PC-9 (cell line): Measurements from ENCODE around the gene KIF6. TPM values are rescaled to one million over a fixed set of nuclear protein-coding genes. Genes with fewer than 3 reads are reported as not detected.
"Not testable (repeated sequence)": the region's sequence is repeated elsewhere in the genome, so short reads cannot be mapped to it uniquely, and the experiment has no call there.

Experiments
- BruUV-seq: library from RNA; stranded (reverse); fragments of 400-500 nt; replicated peaks from 2 replicates; lab custom pipeline; 2021; lab: Mats Ljungman, UMichigan
- CTCF ChIA-PET: fragments of 300-600 bp; sonication (Branson Sonifier 250); formaldehyde crosslinking; loops from one replicate; lab custom pipeline; 2022; ENCODE audit warnings: antibody characterized with exemption; lab: Charles Lee
- POLR2A ChIA-PET: fragments of 300-600 bp; sonication (Branson Sonifier 250); formaldehyde crosslinking; loops from one replicate; lab custom pipeline; 2022; ENCODE audit warnings: antibody characterized with exemption; ENCODE audit not compliant: unreplicated experiment; lab: Charles Lee
- DNase-seq, 2 experiments: peaks; one replicate each; pipeline versions ENCODE4 v3.0.0 to v3.0.0-alpha.2; 2015 to 2022; ENCODE audit warnings: mixed read lengths in 1 of 2
- H2AFZ ChIP-seq: fragments of 200-600 bp; sonication (generic); 2 replicates; pipeline ENCODE4 v1.8.1; 2017; ENCODE audit warnings: antibody characterized with exemption
- H3F3A ChIP-seq: fragments of 200-600 bp; sonication (generic); 2 replicates; pipeline ENCODE4 v1.8.1; 2017; ENCODE audit warnings: antibody characterized with exemption, mild to moderate bottlenecking, low read depth; ENCODE audit not compliant: insufficient read depth
- H3K27ac ChIP-seq: fragments of 200-600 bp; sonication (generic); 2 replicates; pipeline ENCODE4 v1.6.1; 2016; ENCODE audit warnings: mixed run types
- H3K27me3 ChIP-seq: fragments of 200-600 bp; sonication (generic); 2 replicates; pipeline ENCODE4 v1.6.1; 2016; ENCODE audit warnings: low read depth, mixed run types; ENCODE audit not compliant: insufficient read depth
- H3K36me3 ChIP-seq: fragments of 200-600 bp; sonication (generic); 2 replicates; pipeline ENCODE4 v1.6.1; 2016; ENCODE audit warnings: low read depth, mixed run types
- H3K4me1 ChIP-seq: fragments of 200-600 bp; sonication (generic); replicated peaks from 2 replicates; pipeline ENCODE4 v1.6.1; 2016; ENCODE audit warnings: mixed run types; ENCODE audit not compliant: insufficient read depth
- H3K4me2 ChIP-seq: fragments of 200-600 bp; sonication (generic); 2 replicates; pipeline ENCODE4 v1.6.1; 2017; ENCODE audit warnings: mixed run types
- H3K4me3 ChIP-seq: fragments of 200-600 bp; sonication (generic); 2 replicates; pipeline ENCODE4 v1.6.1; 2016; ENCODE audit warnings: mixed run types
- H3K79me2 ChIP-seq: fragments of 200-600 bp; sonication (generic); 2 replicates; pipeline ENCODE4 v1.6.1; 2017; ENCODE audit warnings: low read depth, mixed run types
- H3K9me2 ChIP-seq: fragments of 200-600 bp; sonication (generic); 2 replicates; pipeline ENCODE4 v1.8.1; 2017; ENCODE audit warnings: mild to moderate bottlenecking; ENCODE audit not compliant: insufficient read depth
- H3K9me3 ChIP-seq: fragments of 200-600 bp; sonication (generic); 2 replicates; pipeline ENCODE4 v1.8.1; 2016; ENCODE audit warnings: low read depth; ENCODE audit not compliant: insufficient read depth
- H4K20me1 ChIP-seq: fragments of 200-600 bp; sonication (generic); 2 replicates; pipeline ENCODE4 v1.8.1; 2017; ENCODE audit not compliant: insufficient read depth
- EZH2 ChIP-seq: fragments of 200-600 bp; sonication (generic); IDR thresholded peaks from 2 replicates; pipeline ENCODE4 v1.8.0; 2017; ENCODE audit warnings: antibody characterized with exemption, low read depth
- intact Hi-C: fragments of 100-400 bp; cut with micrococcal nuclease; formaldehyde crosslinking; loops from one replicate; pipeline ENCODE4 v1.10.0; 2022; ENCODE audit not compliant: unreplicated experiment
- total RNA-seq: library from RNA; stranded (reverse); gene quantifications from 2 replicates; pipeline ENCODE4 v1.2.3, GENCODE V29; 2021
- TF ChIP-seq, protein P1 (sequence below): fragments of 200-600 bp; sonication (generic); conservative IDR thresholded peaks from 2 replicates; pipeline ENCODE4 v1.6.1; 2017; ENCODE audit warnings: mixed run types, antibody characterized with exemption, mild to moderate bottlenecking, moderate library complexity

KIF6 gene
- total RNA-seq, 1 experiment from 2014 or later, result not detected

DNA sequence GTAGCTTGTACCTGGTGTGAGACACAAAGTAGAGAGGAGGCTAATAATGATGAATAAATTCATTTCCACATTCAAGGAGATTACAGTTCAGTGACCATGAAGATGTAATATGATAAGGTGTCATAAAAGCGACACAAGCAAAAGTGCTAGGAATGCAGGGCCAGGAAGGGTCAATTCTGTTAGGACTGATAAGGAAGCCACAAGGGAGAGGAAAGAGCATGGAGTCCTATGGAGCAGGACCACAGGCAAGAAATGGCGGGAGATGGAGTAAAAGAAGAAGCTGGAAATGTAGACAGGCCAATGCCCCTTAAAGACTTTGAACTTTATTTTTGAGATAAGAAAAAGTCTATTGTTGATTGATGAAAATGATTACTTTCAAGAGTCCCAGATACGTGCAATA lies 240.9 kb downstream of the KIF6 start:
- CTCF ChIA-PET, result no interaction called here
- no peaks in the 10 kb centered on the region for H3K9me3 ChIP-seq
- no peak overlapping the region for H3K27ac ChIP-seq
- no peak overlapping the region for H2AFZ ChIP-seq
- no TSS peak for BruUV-seq
- intact Hi-C loops, result no loop called here
- no peak overlapping the region for H3K4me2 ChIP-seq
- H3F3A ChIP-seq, result no peaks in the 10 kb centered on the region
- no peak overlapping the region for H3K4me3 ChIP-seq
- TF ChIP-seq EZH2, result no peak
- TF ChIP-seq, protein P1, sequence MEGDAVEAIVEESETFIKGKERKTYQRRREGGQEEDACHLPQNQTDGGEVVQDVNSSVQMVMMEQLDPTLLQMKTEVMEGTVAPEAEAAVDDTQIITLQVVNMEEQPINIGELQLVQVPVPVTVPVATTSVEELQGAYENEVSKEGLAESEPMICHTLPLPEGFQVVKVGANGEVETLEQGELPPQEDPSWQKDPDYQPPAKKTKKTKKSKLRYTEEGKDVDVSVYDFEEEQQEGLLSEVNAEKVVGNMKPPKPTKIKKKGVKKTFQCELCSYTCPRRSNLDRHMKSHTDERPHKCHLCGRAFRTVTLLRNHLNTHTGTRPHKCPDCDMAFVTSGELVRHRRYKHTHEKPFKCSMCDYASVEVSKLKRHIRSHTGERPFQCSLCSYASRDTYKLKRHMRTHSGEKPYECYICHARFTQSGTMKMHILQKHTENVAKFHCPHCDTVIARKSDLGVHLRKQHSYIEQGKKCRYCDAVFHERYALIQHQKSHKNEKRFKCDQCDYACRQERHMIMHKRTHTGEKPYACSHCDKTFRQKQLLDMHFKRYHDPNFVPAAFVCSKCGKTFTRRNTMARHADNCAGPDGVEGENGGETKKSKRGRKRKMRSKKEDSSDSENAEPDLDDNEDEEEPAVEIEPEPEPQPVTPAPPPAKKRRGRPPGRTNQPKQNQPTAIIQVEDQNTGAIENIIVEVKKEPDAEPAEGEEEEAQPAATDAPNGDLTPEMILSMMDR, result no peak
- no peaks in the 10 kb centered on the region for H3K4me1 ChIP-seq
- H3K9me2 ChIP-seq, result no peaks in the 10 kb centered on the region
- peaks cover 12% of the 10 kb centered on the region for H3K27me3 ChIP-seq
- POLR2A ChIA-PET, result no interaction called here
- no peaks in the 10 kb centered on the region for H3K36me3 ChIP-seq
- no peak for DNase-seq
- no peaks in the 10 kb centered on the region for H4K20me1 ChIP-seq
- no peaks in the 10 kb centered on the region for H3K79me2 ChIP-seq

DNA sequence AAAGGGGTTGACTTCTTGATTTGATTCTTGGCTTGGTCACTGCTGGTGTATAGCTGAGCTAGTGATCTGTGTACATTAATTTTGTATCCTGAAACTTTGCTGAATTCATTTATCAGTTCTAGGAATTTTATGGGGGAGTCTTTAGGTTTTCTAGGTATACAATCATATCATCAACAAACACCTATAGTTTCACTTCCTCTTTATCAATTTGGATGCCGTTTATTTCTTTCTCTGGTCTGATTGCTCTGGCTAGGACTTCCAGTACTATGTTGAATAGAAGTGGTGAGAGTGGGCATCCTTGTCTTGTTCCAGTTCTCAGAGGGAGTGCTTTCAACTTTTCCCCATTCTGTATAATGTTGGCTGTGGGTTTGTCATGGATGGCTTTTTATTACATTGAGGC lies 245.4 kb downstream of the KIF6 start:
- H3K9me3 ChIP-seq, H4K20me1 ChIP-seq, CTCF ChIA-PET, H2AFZ ChIP-seq, H3K4me2 ChIP-seq, H3F3A ChIP-seq, intact Hi-C loops, H3K27ac ChIP-seq, H3K4me1 ChIP-seq, BruUV-seq, POLR2A ChIA-PET, DNase-seq, H3K9me2 ChIP-seq, H3K4me3 ChIP-seq, H3K27me3 ChIP-seq, H3K36me3 ChIP-seq, H3K79me2 ChIP-seq: not testable (repeated sequence)

DNA sequence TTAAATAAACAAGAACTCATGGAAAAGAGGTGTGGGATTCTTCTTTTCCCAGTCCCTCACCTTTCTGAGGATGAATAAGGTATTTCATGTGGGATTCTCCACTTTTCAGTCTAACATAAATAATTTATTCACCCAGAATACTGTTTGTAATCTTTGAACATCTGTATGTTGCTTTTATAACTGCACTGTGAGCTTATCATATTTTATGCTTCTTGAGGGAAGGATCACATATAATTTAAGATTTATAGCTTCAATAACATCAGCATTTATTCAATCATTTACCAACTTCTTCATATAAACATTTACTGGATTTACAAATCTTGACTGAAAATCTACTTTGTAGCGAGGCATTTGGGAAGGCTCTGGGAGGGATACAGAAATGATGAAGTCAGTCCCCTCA lies 248.5 kb downstream of the KIF6 start:
- TF ChIP-seq, protein P1, result no peak
- no peak for TF ChIP-seq EZH2
- no peaks in the 10 kb centered on the region for H3K9me2 ChIP-seq
- no peaks in the 10 kb centered on the region for H3F3A ChIP-seq
- POLR2A ChIA-PET, result no interaction called here
- CTCF ChIA-PET, result no interaction called here
- no peak overlapping the region for H3K4me3 ChIP-seq
- no peaks in the 10 kb centered on the region for H3K79me2 ChIP-seq
- H3K36me3 ChIP-seq, result no peaks in the 10 kb centered on the region
- DNase-seq, result no peak
- no peak overlapping the region for H2AFZ ChIP-seq
- H3K4me2 ChIP-seq, result no peak overlapping the region
- H3K9me3 ChIP-seq, result no peaks in the 10 kb centered on the region
- no peak overlapping the region for H3K27ac ChIP-seq
- H3K27me3 ChIP-seq, result peaks cover 16% of the 10 kb centered on the region
- no TSS peak for BruUV-seq
- H3K4me1 ChIP-seq, result no peaks in the 10 kb centered on the region
- intact Hi-C loops, result no loop called here
- no peaks in the 10 kb centered on the region for H4K20me1 ChIP-seq

DNA sequence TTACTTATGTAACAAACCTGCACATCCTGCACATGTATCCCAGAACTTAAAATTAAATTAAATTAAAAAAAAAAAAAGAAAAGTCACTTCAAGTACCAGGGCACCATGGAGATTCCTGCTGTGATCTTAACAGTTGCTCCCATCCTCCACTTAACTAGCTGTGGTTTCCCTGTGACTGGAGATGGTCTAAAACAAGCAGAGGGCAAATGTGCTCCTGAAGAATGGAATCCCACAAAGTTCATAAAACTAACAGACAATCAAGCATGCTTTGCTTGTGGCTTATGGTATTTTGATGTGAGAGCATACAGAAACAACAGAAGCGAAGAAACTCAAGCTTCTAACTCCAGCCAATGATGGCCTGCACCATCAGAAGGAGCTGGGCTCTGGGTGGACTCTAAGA lies 249.1 kb downstream of the KIF6 start:
- no peak for DNase-seq
- H2AFZ ChIP-seq, result no peak overlapping the region
- H3K36me3 ChIP-seq, result no peaks in the 10 kb centered on the region
- TF ChIP-seq, protein P1, result no peak
- TF ChIP-seq EZH2, result no peak
- H3F3A ChIP-seq, result no peaks in the 10 kb centered on the region
- POLR2A ChIA-PET, result interaction anchor here (0.7 kb wide), 1 partner anchor 130 kb away, joined by 10 read pairs; no protein-coding TSS in a partner anchor
- H3K79me2 ChIP-seq, result no peaks in the 10 kb centered on the region
- no peak overlapping the region for H3K27ac ChIP-seq
- no TSS peak for BruUV-seq
- H3K27me3 ChIP-seq, result peaks cover 16% of the 10 kb centered on the region
- intact Hi-C loops, result no loop called here
- H3K4me1 ChIP-seq, result no peaks in the 10 kb centered on the region
- no peaks in the 10 kb centered on the region for H3K9me2 ChIP-seq
- H3K4me2 ChIP-seq, result no peak overlapping the region
- CTCF ChIA-PET, result no interaction called here
- H4K20me1 ChIP-seq, result no peaks in the 10 kb centered on the region
- H3K9me3 ChIP-seq, result no peaks in the 10 kb centered on the region
- no peak overlapping the region for H3K4me3 ChIP-seq
